NCI-H1105 (cell line): Measurements from ENCODE around the gene MAN1A1.

ENCODE experiments used
- DNase-seq: peaks from one replicate; lab custom pipeline; 2025; lab: John Stamatoyannopoulos, UW

Gene MAN1A1

DNA sequence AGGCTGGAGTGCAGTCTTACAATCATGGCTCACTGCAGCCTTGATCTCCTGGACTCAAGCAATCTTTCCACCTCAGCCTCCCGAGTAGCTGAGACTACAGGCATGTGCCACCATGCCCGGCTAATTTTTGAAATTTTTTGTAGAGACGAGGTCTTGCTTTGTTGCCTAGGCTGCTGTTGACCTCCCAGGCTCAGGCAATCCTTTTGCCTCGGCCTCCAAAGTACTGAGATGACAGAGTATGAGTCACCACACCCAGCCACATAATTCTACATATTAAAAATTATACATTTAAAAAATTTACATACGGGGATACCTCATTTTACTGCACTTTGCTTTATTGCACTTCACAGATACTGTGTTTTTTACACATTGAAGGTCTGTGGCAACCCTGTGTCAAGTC, 115.1 kb downstream of the MAN1A1 start:
- no peak for DNase-seq

DNA sequence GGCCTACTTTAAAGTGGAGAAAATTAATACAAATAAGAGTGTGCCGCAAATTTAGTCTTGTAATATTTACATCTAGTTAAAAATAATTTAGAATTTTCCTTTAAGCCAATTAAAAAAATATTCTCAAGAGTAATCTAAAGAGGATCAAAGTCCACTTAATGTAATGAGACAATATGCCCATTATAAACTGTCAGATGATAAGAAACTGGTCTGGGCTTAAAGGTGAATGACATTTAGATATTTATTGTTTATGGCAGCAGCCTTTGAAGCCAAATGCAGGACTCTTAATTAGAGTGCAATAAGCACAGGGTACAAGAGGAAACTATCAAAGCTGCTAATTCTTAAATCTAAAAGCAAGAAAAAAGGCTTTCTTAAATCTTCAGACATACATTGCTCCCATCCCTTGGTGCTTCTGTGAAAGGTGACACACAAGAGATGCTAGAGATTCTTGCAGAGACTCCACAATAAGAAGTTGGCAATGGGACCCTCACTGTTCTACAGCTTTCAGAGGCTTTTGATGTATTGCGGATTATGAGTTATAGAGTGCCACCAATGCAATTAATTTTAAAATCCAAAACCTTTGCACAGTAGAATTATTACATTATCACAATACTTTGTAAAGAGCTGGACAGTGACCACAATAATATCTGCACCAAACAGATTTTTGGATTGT, 116.1 kb downstream of the MAN1A1 start:
- DNase-seq = no peak

GRCh38 chr6:119231394-119231793, 118.2 kb downstream of the MAN1A1 start:
- DNase-seq = no peak

- DNase-seq = no peak
Measured at GRCh38 chr6:119230160-119230559, 119.4 kb downstream of the MAN1A1 start.

DNA sequence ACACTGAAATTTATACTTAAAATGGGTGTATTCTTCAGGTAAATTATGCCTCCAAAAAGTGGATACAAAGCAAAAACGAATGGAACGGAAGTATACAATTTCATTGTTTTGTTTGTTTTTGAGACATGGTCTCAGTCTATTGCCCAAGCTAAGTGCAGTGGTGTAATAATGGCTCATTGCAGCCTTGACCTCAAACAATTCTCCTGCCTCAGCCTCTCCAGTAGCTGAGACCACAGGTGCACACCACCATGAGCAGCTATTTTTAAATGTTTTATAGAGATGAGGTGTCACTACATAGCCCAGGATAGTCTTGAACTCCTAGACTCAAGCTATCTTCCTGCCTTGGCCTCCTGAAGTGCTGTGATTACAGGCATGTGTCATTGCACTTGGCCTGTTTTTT, 122.2 kb downstream of the MAN1A1 start:
- DNase-seq = no peak

DNA sequence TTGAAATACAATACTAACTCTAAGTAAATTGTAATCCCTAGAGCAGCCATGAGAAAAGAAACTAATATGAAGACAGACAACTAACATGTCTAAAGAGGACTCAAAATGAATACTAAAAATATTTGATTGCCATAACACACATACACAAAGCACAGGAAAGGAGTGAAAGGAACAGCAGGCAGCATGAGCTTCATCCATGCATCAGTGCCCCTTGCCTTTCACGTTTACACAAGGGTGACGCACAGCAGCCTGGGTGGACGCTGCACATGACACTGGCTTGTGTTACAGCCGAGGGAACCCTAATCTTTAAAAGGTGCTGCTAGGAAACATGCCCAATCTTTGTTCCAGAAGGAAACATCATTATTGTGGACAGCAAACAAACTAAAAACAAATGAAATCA, 123.5 kb downstream of the MAN1A1 start:
- DNase-seq = no peak

GRCh38 chr6:119224095-119224701, 125.4 kb downstream of the MAN1A1 start:
- peak; percentile 22 for DNase-seq

DNA sequence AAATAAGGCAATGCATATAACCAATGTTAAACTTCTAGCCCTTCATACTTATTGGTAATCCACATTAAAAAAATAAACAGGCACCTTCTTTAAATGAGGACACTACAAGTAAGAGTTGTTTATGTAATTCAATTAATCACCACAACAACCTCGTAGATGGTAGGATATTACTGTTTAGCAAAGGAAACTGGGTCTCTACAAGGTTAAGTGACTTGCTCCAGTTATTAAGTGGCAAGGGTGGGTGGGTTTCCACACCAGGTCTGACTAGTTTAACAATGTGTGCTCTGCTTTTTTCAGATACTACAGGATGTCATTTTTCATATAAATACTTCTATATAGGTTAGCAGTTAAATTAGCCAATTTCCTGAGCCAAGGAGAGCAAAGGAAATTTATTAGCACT, 129.1 kb downstream of the MAN1A1 start:
- DNase-seq = no peak

GRCh38 chr6:119218548-119218947, 131.0 kb downstream of the MAN1A1 start:
- no peak for DNase-seq

DNA sequence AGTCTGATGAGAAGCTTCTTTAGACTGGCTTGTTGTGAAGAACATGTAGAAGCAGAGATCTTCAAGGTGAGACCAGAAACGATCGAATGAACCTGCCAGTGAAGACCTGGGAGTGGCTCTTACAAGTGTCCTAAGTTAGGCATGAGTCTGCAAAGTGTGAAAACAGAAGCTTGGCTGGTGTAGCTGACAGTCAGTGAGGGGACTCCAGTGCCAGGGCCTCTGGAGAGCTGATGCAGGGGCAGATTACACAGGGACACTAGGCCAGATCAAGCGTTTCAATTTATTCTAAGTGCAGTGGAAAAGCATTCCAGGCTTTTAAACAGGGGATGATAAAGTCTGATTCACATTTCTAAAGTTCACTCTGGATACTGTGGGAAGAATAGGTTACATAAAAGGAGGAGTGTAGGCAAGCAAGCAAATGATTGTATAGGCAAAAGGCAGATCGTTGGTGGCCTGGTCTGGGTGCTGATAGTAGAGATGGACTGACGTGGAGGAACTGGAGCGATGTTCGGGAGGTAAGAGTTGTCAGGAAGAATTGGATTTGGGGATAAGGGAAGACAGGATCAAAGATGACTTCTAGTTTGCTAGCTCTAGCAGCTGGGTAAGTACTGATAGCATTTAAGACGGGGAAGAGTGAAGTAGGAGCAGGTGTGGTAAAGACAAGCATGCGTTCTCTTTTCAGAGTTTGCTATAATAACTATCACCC, 133.5 kb downstream of the MAN1A1 start:
- DNase-seq = no peak

- DNase-seq = no peak
Measured at GRCh38 chr6:119215309-119215708, 134.3 kb downstream of the MAN1A1 start.

GRCh38 chr6:119210596-119210995, 139.0 kb downstream of the MAN1A1 start:
- no peak for DNase-seq

GRCh38 chr6:119209452-119210205, 139.9 kb downstream of the MAN1A1 start:
- DNase-seq = no peak

DNA sequence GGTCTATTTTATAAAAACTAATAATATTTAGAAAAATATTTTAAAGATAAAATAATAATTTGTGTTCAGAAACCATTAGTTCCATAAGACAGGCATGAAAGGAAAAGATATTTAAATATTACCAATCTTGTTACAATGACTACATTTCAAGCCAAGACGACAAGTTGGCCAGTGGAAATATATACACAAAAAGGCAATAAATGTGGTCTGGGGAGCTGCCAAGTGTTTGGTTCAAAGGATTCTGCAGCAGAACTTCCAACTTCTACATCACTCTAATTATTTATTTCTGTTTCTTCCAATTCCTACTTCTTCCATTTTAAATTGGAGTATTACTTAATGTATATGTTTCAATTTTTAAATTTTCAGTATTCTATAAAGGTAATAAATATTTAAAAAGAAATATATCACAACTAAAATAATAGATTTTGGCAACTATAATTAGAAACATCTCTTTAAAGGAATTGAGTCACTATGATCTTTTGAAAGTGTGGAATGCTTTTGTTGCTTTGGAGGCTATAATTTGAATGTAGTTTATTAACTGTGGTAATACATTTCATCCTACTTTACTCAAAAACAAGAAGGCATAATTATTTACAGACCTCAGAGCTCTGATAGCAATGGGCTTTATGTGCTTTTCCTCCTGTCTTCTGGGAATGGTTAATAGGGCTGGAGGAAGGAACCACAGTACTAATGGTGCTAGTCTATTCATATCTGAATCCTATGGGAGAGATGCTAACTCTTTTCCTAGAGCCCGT, 141.4 kb downstream of the MAN1A1 start:
- DNase-seq = no peak

DNA sequence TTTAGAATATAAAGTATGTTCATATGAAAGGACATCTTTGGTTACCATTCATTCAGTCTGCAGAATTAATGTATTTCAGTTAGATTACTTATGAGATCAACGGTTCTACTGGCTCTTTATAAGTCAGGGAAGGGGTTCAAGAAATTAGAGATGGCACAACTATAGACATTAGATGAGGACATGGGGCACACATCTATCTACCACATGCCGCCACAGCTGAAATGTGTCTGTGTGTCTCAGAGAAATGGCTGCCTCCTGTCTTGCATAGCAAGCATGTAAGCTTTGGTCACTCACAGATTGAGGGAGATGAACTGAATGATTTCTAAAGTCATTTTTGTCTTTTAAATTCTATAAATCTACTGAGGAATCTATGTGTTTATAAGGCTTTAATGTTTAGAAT, 142.2 kb downstream of the MAN1A1 start:
- DNase-seq = no peak

DNA sequence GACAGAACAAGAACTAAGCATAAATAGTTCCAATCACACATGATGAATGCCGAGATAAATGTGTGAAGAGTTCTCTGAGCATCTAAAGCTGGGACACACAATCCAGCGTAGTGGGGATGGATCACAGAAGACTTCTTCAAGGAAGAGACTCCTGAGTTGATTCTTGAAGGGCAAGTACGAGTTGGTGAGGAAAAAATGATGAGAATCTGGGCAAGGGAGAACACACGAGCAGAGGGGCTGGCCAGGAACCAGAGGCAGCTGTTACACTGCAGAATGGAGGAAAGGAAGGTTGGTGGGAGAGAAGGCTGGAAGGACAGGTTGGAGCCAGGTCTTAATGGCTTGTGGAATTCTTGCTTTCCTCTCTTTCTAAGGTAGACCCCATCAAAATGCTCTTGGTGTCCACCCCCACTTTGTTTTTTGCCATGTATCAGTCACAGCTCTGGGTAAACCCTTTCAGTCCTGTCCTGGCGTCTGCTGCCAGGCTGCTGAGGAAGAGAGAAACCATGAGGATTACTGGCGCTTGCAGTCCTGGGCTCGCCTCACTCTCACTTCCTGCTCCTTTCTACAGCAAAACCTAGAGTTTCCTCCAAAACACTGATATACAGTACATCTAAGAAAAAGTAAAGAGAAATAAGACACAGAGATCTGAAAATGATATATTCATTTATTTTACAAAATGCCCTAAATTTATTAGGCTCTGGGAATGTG, 143.5 kb downstream of the MAN1A1 start:
- no peak for DNase-seq

- no peak for DNase-seq
Measured at GRCh38 chr6:119204719-119205118, 144.8 kb downstream of the MAN1A1 start.

- DNase-seq = no peak
Measured at GRCh38 chr6:119201480-119201879, 148.1 kb downstream of the MAN1A1 start.

DNA sequence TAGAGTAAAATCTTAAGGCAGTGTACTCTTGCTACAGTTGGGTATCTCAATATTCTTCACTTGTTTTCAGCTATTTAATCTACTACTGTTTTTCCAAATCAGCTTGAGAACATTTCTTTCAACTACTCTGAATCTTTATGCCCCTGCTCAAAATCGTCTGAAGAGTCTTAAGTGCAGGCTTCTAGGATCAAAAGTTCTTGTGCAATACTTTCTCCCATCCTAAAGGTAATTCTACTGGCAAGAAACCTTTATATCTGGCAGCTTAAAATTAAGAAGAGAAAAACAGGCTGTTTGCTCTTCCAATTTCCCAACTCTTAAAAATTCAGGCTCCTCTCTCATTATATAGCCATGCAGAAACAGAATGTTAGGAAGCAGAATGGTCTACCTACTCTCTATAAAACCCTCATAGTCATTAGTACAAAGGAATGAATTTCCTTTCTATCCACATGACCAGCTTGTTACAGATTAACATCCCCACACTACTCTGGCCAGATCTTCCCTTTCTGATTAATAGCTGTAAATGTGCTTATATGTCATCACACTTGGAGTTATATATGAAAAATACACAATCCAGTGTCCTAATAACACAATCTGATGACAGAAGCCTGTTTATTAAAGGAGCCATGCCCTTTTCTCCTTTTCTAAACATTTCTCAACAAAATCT, 148.9 kb downstream of the MAN1A1 start:
- DNase-seq = no peak

GRCh38 chr6:119197271-119197670, 152.3 kb downstream of the MAN1A1 start:
- no peak for DNase-seq

- DNase-seq = no peak
Measured at GRCh38 chr6:119196715-119197114, 152.8 kb downstream of the MAN1A1 start.
